Heart right ventricle (tissue), 16 donors: ENCODE results near the gene RIN1. TPM values are rescaled to one million over a fixed set of nuclear protein-coding genes. Genes with fewer than 3 reads are reported as not detected.

ENCODE experiments used
- ATAC-seq, 8 donors: fragments of 200-7000 bp; cut with Tn5 transposase; one replicate each; pipeline ENCODE4 v1.9.1; 2020; ENCODE audit warnings: mild to moderate bottlenecking in 8 of 8, moderate library complexity in 8 of 8, moderate number of reproducible peaks in 1 of 8
- DNase-seq, 2 donors: peaks; one replicate each; pipeline ENCODE4 v3.0.0-alpha.2; 2020
- H3K27ac ChIP-seq, 10 donors: fragments of 200-600 bp; sonication (generic) in 2 of 10; one replicate each; pipeline versions ENCODE4 v1.5.0 to v1.8.0; 2020 to 2022; ENCODE audit warnings: mild to moderate bottlenecking in 3 of 10
- H3K27me3 ChIP-seq, 7 donors: fragments of 200-600 bp; one replicate each; pipeline ENCODE4 v1.8.0; 2021 to 2022; ENCODE audit warnings: mild to moderate bottlenecking in 2 of 7
- H3K36me3 ChIP-seq, 9 donors: fragments of 200-600 bp; sonication (generic) in 1 of 9; one replicate each; pipeline versions ENCODE4 v1.5.0 to v1.8.0; 2020 to 2022; ENCODE audit warnings: mild to moderate bottlenecking in 2 of 9
- H3K4me1 ChIP-seq, 9 donors: fragments of 200-600 bp; sonication (generic) in 1 of 9; one replicate each; pipeline versions ENCODE4 v1.5.0 to v1.8.0; 2020 to 2022; ENCODE audit warnings: mild to moderate bottlenecking in 4 of 9
- H3K4me3 ChIP-seq, 10 donors: fragments of 200-600 bp; sonication (generic) in 2 of 10; one replicate each; pipeline versions ENCODE4 v1.5.0 to v1.8.0; 2020 to 2022; ENCODE audit warnings: mild to moderate bottlenecking in 7 of 10, moderate library complexity in 2 of 10
- H3K9me3 ChIP-seq, 11 donors: fragments of 200-600 bp in 10 of 11; sonication (generic) in 2 of 11; one replicate each; pipeline versions ENCODE4 v1.5.0 to v1.8.0; 2013 to 2022; ENCODE audit warnings: mild to moderate bottlenecking in 2 of 11, control low read depth in 1 of 11, moderate library complexity in 1 of 11
- WGBS, 2 donors: extraction: QIAGEN DNeasy Blood & Tissue Kit; methylation state at CpG; one replicate each; pipeline ENCODE4 v1.1.7; 2013; ENCODE audit warnings: inconsistent platforms in 1 of 2; 5-methylcytosine and 5-hydroxymethylcytosine counted together
- intact Hi-C, 10 donors: fragments of 100-400 bp; cut with DNase I; formaldehyde crosslinking; loops; one replicate each; pipeline versions ENCODE4 v1.11.1 to v1.14.2; 2022
- polyA plus RNA-seq, 2 donors: library from polyadenylated mRNA; stranded (reverse); fragments of 200-250 nt; gene quantifications; one replicate each; pipeline ENCODE4 v1.2.3, GENCODE V29; 2013
- total RNA-seq, 10 donors: library from RNA; stranded (reverse); fragmentation: NEBNext Ultra II Directional in 3 of 10; extraction: Animal tissue kit (Norgen Biotek cat#: 25700) in 3 of 10; gene quantifications; one replicate each; pipeline versions ENCODE4 v1.2.1 to v1.2.4, GENCODE V29; 2021 to 2023
- TF ChIP-seq, protein P1 (sequence below), 9 donors: fragments of 200-600 bp; sonication (generic) in 2 of 9; IDR thresholded peaks; one replicate each; pipeline versions ENCODE4 v1.5.0 to v1.8.0; 2021 to 2022; ENCODE audit warnings: antibody characterized with exemption in 9 of 9, mild to moderate bottlenecking in 5 of 9, moderate library complexity in 1 of 9
- donor health status: Arrhythmogenic right ventricular cardiomyopathy.
- donor health status: ischemic (EF 13 %, LVEDD 7.1; RV severe dilation, severe dysfunction).
- donor health status: healthy with polysubstance abuse.
- donor health status: DM: no; HTN: yes; CAD: no.
- donor health status: DM: no; HTN: no; CAD: no.
- donor health status: ischemic (EF 25% LVEDD 6.9; RV normal size, moderate dysfunction).
- donor health status: ischemic (EF 25% LVEDD 5.7; RV mildly dilated, moderate dysfunction).
- donor health status: healthy.
- donor health status: DM: yes; HTN: yes; CAD: no.
- donor health status: Ischemic cardiomyopathy.
- donor health status: ischemic (EF 35%, LVEDD 5.7; RV mildly dilated, moderate dysfunction).
- donor health status: nonischemic (EF 11% LVEDD 7.7; RV severe dilation, severe dysfunction).
- donor health status: DM: yes; HTN: yes; CAD: no.
- donor health status: PGD.
- donor health status: ischemic (EF 29% LVEDD 5.4; RV normal size, mild dysfunction).
- donor health status: nonischemic (EF 23%, LVEDD 6.1; RV moderate dilation, normal function).

Gene RIN1
- total and polyA plus RNA-seq, 12 donors, result 0.81 to 10.8 (median 1.9) TPM

DNA sequence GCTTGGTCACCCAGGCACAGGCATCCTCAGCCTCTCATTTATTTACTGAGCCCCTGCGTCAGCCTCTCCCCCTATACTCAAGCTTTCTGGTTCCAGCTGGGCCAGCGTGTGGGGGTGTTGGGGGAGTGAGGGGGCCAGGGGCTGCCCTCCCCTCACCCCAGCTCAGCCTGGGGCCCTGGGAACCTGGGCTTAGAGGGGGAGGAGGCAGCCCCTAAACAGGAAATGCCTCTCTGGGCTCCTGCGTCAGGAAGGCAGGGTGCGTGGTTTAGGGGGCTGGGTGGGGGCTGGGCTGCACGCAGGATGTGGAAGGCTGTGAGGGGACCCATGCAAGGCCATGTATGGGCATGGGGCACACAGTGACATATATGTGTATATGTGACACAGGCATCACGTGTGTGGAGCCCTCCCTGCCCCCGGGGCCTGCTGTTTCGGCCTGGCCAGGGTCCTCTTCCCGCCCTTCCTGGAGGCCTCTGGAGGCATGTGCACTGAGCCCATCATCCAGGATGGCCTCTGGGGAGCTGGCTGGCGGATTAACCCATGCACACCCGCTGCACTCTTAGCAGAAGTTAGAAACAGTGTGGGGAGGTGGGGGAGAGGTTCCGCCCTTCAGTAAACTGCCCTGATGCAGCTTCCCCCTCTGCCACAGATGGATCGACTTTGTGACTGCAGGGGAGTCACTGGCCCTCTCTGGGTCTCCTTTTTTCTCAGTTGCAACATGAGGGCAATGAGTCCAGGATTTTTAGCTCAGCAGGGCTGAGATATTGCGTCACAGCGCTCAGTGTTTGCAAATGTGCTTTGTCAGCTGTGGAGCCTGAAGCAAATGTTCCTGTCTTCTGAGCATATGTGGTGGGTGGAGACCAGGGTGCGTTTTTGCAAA lies 18.3 kb downstream of the RIN1 start:
- peak in 7 of 8 donors; percentile 4 to 43 (median 14) for ATAC-seq
- intact Hi-C loops, result loop anchor here in 1 of 10 donors (10.0 kb wide), 1 partner anchor 67 kb away; no protein-coding TSS in a partner anchor
- Histone ChIP-seq H3K9me3 (no peaks in the 10 kb centered on the region), H3K27ac (peak overlapping the region; percentile 77 to 92 (median 86)), H3K36me3 (no peaks in the 10 kb centered on the region), H3K4me3 (peak overlapping the region in 6 of 10 donors; percentile 54 to 76 (median 62)), H3K27me3 (peaks cover 0 to 6% (median 0%) of the 10 kb centered on the region in 7 donors), H3K4me1 (peaks cover 15 to 62% (median 34%) of the 10 kb centered on the region in 9 donors)
- TF ChIP-seq, protein P1, sequence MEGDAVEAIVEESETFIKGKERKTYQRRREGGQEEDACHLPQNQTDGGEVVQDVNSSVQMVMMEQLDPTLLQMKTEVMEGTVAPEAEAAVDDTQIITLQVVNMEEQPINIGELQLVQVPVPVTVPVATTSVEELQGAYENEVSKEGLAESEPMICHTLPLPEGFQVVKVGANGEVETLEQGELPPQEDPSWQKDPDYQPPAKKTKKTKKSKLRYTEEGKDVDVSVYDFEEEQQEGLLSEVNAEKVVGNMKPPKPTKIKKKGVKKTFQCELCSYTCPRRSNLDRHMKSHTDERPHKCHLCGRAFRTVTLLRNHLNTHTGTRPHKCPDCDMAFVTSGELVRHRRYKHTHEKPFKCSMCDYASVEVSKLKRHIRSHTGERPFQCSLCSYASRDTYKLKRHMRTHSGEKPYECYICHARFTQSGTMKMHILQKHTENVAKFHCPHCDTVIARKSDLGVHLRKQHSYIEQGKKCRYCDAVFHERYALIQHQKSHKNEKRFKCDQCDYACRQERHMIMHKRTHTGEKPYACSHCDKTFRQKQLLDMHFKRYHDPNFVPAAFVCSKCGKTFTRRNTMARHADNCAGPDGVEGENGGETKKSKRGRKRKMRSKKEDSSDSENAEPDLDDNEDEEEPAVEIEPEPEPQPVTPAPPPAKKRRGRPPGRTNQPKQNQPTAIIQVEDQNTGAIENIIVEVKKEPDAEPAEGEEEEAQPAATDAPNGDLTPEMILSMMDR (IDR thresholded peaks at IDR 0.05), result no peak
- 38 to 39% methylated on average over 16 of the region's 16 CpGs for WGBS, 2 donors
- DNase-seq, result peak in 1 of 2 donors; percentile 63

DNA sequence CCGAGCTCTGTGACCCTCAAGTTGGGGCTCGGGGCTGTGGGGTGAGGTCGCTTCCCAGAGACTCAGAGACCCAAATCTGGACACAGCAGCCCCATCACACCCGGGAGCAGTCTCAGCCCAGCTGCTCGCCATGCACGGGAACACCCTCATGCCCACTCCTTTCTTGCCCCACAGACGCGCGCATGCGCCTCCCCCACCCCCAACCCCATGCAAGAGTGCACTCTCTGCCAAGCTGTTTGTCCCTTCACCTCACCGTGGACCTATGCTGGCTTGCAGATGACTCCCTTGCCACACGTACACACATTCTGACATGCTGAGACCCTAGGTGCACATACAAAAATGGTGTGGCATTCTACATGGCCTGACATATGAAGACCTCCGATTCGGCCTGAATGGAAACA lies 18.9 kb downstream of the RIN1 start:
- no peaks in the 10 kb centered on the region for H3K36me3 ChIP-seq
- intact Hi-C loops, result loop anchor here in 1 of 10 donors (10.0 kb wide), 1 partner anchor 67 kb away; no protein-coding TSS in a partner anchor
- H3K4me1 ChIP-seq, result peaks cover 15 to 61% (median 36%) of the 10 kb centered on the region in 9 donors
- TF ChIP-seq, protein P1 (IDR thresholded peaks at IDR 0.05), result no peak
- H3K27ac ChIP-seq, result peak overlapping the region; percentile 77 to 92 (median 86)
- DNase-seq (peak; percentile 62 to 73), ATAC-seq (peak; percentile 6 to 36 (median 24))
- 1 to 6% methylated on average over 14 of the region's 14 CpGs for WGBS, 2 donors
- peak overlapping the region in 9 of 10 donors; percentile 46 to 76 (median 60) for H3K4me3 ChIP-seq
- H3K27me3 ChIP-seq, result peaks cover 0 to 6% (median 0%) of the 10 kb centered on the region in 7 donors
- H3K9me3 ChIP-seq, result no peaks in the 10 kb centered on the region

- TF ChIP-seq, protein P1 (IDR thresholded peaks at IDR 0.05), result no peak
- H3K4me3 ChIP-seq, result peak within 1 kb of the TSS; percentile 25 to 76 (median 60)
- peaks cover 15 to 56% (median 41%) of the 10 kb centered on the region in 9 donors for H3K4me1 ChIP-seq
- no peaks in the 10 kb centered on the region for H3K36me3 ChIP-seq
- H3K27ac ChIP-seq, result peak within 1 kb of the TSS; percentile 77 to 92 (median 86)
- peak; percentile 85 to 89 for DNase-seq
- intact Hi-C loops, result loop anchor here in 1 of 10 donors (10.0 kb wide), 1 partner anchor 68 kb away; no protein-coding TSS in a partner anchor
- WGBS, 2 donors, result 1 to 6% methylated on average over 27 to 29 of the region's 29 CpGs
- peak; percentile 26 to 66 (median 54) for ATAC-seq
- no peaks in the 10 kb centered on the region for H3K9me3 ChIP-seq
- H3K27me3 ChIP-seq, result peaks cover 0 to 6% (median 0%) of the 10 kb centered on the region in 7 donors
Observed at GRCh38 chr11:66316849-66317251, 19.4 kb downstream of the RIN1 start, which contains the start of gene CD248. Gene CD248, minus strand, starts transcription at chr11:66317044. Its CDS starts 17 bp downstream, at chr11:66317027.
